PC-3 (cell line): ENCODE data around the gene FAM120B.

Experiments used
- CTCF ChIP-seq: fragments of 300-600 bp; sonication (generic); conservative IDR thresholded peaks from 2 replicates; pipeline ENCODE4 v1.5.1; 2017; ENCODE audit warnings: antibody characterized with exemption, low read depth, mild to moderate bottlenecking, low read length
- EZH2 ChIP-seq: fragments of 300-600 bp; sonication (generic); IDR thresholded peaks from one replicate; pipeline ENCODE4 v1.6.1; 2017; ENCODE audit warnings: antibody characterized with exemption, mild to moderate bottlenecking, low read length; ENCODE audit not compliant: unreplicated experiment

GRCh38 chr6:170443151-170443662 is 136.6 kb downstream of the FAM120B start:
- TF ChIP-seq CTCF: peak; percentile 32; the same call in 1 of the 2 replicates
- TF ChIP-seq EZH2: no peak
